NCI-H345 treated with DMSO at 0.1 percent for 48 hours (cell line): ENCODE measurements around the gene SLC26A9.

Experiments
- DNase-seq: peaks from one replicate; lab custom pipeline; 2025; ENCODE audit not compliant: unreplicated experiment; lab: John Stamatoyannopoulos, UW

SLC26A9 gene, protein sequence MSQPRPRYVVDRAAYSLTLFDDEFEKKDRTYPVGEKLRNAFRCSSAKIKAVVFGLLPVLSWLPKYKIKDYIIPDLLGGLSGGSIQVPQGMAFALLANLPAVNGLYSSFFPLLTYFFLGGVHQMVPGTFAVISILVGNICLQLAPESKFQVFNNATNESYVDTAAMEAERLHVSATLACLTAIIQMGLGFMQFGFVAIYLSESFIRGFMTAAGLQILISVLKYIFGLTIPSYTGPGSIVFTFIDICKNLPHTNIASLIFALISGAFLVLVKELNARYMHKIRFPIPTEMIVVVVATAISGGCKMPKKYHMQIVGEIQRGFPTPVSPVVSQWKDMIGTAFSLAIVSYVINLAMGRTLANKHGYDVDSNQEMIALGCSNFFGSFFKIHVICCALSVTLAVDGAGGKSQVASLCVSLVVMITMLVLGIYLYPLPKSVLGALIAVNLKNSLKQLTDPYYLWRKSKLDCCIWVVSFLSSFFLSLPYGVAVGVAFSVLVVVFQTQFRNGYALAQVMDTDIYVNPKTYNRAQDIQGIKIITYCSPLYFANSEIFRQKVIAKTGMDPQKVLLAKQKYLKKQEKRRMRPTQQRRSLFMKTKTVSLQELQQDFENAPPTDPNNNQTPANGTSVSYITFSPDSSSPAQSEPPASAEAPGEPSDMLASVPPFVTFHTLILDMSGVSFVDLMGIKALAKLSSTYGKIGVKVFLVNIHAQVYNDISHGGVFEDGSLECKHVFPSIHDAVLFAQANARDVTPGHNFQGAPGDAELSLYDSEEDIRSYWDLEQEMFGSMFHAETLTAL

DNA sequence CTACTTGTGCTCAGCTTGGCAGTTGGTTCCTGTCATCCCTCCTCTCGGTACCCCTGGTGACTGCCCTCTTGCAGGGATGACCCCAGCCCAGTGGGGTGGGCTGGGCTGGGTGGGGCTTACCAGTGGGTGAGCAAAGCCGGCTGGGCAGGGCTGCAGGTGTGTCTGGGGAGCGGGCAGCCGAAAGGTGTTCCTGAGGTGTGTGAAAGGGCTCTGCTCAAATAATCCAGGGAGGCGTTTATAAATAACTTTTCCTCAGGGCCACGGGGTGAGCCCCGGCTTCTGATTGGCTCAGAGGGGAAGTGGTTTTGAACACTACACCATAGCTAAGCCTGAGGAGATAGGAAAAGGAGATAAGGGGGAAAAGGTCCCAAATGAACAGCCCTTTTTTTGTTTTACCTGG is at the start of gene SLC26A9:
TSS of gene SLC26A9 (minus strand) at position 212 of the 400 bp plus-strand sequence. CDS start 7,636 bp downstream, outside the sequence.
- no peak for DNase-seq

- no peak for DNase-seq
Observed at GRCh38 chr1:205992218-205992882, 49.1 kb upstream of the SLC26A9 start.

DNA sequence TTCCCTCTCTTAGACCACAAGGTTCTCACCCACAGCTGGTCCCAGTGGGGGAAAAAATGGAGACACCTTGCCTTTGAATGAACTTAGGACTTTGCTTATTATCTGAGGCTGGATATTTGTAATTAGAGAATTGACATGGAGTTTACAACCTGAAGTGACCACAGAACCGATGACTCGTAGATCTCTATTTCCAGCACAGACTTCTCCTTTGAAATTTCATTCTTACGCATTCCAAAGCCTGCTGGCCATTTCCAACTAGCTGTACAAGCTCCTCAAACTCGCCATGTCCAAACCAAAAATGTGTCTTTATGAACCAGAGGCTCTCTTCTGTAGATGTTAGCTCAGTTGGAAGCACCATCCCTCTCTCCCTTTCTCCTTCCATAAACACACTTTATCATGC is 48.0 kb upstream of the SLC26A9 start:
- DNase-seq = no peak

- no peak for DNase-seq
Observed at GRCh38 chr1:205990226-205990625, 47.0 kb upstream of the SLC26A9 start.

DNA sequence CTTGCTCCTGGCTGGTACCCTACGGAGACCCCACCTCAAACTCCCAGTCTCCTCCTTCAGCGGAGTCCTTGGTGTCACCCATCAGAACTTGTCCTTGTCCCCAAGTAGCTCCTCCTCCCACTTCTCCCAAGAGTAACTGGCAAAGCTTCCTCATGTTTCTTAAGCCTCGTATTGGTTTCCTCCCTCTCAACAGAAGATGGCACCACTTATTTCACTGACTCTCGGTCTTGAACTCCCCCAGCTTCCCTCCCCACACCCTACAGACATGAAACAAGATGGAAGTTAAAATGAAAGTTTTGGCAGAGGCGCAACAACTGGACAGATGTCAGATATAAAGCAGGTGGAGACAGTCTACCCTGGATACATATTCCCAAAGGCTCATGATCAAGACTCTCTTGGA is 46.5 kb upstream of the SLC26A9 start:
- DNase-seq = no peak

DNA sequence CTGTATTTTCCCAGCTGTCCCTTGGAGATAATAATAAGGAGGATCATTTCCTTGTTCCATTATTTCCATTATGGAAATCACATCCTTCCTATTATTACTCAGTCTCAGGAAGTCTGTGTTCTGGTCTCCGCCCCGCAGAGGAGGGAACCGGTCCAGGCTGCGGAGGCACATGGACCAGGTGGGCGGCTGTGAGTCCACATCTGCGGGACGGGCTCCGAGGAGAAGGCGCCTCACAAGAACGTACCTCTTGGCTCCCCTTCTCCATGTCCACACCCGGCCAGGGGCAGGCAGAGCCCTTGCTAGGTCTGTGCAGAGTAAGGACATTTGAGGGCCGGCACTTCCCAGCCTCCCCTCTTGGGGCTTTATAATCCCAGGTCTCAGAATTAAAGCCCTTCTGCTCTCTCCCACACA is 45.3 kb upstream of the SLC26A9 start:
- no peak for DNase-seq

GRCh38 chr1:205986861-205987260 is 43.6 kb upstream of the SLC26A9 start:
- DNase-seq = no peak

DNA sequence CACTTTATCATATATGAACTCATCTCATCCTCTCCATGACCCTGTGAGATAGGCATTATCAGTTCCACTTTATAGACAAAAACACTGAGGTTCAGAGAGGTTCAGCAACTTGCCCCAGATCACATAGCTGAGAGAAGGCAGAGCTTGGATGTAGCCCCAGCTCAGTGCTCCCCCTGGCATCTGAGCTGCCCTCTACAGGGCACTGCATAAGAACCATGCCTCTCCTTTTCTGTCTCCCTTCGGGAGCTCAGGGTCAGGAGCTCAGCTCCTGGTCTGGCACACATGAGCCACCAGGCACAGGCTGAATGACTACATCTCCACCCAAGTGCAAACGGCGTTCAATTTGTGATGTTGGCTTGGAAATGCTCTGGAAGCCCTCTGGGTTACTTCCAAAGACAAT is 43.0 kb upstream of the SLC26A9 start:
- no peak for DNase-seq

DNA sequence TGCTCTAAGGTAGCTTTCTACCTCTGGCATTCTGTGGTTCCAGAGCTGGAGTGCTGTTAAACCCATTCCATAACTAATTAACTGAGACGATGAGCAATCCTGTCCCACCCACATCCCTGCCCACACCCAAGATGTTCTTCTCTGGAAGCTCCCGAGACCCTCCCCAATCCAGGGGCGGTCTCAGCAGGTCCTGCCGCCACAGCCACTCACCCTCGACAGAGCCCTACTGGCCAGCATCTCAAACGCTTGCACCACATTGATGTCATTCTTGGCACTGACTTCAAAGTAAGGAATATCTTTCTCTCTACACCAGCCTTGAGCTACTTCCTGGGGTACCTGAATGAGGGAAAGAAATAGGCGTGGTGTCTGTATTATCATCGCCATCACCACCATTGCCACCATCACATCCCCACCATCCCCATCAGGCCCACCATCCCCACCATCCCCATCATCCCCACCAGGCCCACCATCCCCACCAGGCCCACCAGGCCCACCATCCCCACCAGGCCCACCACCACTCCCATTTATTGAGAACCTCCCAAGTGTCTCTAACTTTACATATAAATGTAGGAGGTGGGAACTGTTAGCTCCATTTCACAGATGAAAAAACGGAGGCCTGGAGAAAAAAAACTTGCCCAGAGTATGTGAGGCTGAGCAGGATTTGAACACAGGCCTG is 42.2 kb upstream of the SLC26A9 start:
- no peak for DNase-seq

DNA sequence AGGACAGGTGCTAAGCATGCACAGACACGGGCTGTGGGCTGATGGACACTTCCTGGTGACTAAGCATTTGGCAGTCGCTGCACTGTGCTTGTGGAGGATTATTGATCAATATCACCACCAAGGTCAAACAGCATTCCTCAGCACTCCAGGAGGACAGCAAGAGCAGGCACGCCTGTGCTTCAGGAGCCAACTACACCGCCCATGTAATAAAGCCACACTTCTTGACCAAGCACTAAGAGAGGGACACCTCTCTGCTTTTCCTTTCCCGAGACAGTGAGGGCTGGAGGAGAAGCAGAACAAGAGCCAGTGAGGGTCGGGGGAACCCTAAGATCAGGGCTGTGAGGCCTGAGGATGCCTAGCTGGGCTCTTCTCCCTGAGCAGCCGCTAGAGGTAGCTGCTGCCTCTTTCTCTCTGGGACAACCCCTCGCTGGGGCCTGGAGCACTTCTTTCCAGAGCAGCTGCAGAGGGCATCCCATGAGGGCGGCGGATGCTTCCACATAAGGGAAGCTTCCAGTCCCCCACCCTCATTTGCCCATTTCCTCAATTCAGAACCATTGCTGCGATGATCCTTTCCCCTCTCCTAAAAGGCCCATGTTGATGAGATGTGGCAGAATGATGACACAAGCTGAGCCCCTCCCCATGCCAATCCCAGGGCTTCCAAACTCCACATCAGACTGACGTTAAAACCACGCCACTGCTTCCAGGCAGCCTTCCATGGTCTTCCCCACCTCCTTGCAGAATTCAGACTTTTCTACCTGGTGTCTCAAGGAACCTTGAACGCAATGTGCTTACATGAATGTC is 40.9 kb upstream of the SLC26A9 start:
- DNase-seq = no peak

GRCh38 chr1:205981257-205981656 is 38.0 kb upstream of the SLC26A9 start:
- no peak for DNase-seq

- no peak for DNase-seq
Observed at GRCh38 chr1:205980237-205980870, 37.1 kb upstream of the SLC26A9 start.

DNA sequence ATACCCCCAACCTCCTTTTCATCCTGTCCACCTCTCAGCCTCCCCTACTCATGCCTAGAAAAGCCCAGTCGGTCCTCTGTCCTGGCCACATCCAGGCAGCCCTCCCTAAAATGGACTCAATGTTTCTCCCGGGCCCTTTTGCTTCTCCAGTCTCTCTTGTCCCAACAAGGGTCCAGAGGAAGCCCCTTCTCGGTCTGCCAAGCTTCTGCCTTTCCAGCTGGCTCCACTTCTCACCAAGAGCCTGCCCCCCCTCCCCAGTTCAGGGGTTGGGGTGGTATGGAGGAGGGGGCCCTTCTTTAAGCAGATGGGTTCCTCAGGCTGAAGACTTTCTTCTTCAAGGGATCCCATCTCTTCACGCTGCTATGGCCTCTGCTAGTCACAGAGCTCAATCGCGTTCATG is 36.0 kb upstream of the SLC26A9 start:
- DNase-seq = no peak

DNA sequence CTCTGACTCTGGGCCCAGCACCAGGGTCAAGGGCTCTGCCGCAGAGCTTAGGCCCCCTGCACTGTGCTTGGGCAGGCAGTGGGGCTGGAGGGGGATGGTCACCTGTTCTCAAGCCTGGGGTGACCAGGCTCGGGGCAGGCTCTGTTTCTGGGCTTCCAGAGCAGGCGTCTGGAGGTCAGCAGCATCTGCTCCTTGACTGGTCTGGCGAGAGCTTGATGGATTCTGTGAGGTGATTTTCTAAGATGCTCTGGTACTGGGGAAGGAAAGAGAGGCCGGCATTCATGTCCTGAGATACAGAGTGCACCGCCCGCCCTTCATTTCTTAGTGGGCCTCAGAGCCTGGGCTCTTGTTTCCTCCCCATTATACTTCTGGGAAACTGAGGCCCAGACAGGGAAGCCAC is 35.4 kb upstream of the SLC26A9 start:
- no peak for DNase-seq

GRCh38 chr1:205977402-205978014 is 34.3 kb upstream of the SLC26A9 start:
- DNase-seq = peak; percentile 74

- DNase-seq = no peak
Observed at GRCh38 chr1:205976708-205977401, 33.6 kb upstream of the SLC26A9 start.

GRCh38 chr1:205976036-205976435 is 32.8 kb upstream of the SLC26A9 start:
- no peak for DNase-seq

GRCh38 chr1:205975387-205975998 is 32.2 kb upstream of the SLC26A9 start:
- DNase-seq = no peak
